Mesenchymal stem cell (in vitro differentiated cells and primary cell): ENCODE data around the gene DHX57. TPM values are rescaled to one million over a fixed set of nuclear protein-coding genes. Genes with fewer than 3 reads are reported as not detected.

ENCODE experiments used
- small RNA-seq: library from polyadenylated mRNA; stranded (forward); fragments of <200 nt; extraction: miRNeasy Mini kit (QIAGEN cat#:217004); gene quantifications from one replicate; pipeline ENCODE3, GENCODE V24; 2013; ENCODE audit warnings: low read depth

Gene DHX57

Small RNA genes within 50 kb of the gene (small RNA-seq; reads per million reads assigned to genes)
- not detected for gene RNU6-851P
